Stimulated activated CD8-positive, alpha-beta memory T cell treated with anti-CD3 and anti-CD28 coated beads, Interleukin-4, amount 100 ng/mL, for 24 hours (primary cell): ENCODE measurements around the gene ADCK2.

ENCODE experiments used
- DNase-seq: peaks from one replicate; pipeline ENCODE4 v3.0.0-alpha.2; 2020; ENCODE audit warnings: low read depth

ADCK2 gene

GRCh38 chr7:140744005-140744404 is 71.3 kb downstream of the ADCK2 start:
- no peak for DNase-seq
